AG04450 (cell line): ENCODE results near the gene ZNF343. TPM values are rescaled to one million over a fixed set of nuclear protein-coding genes. Genes with fewer than 3 reads are reported as not detected.

Experiments used
- CTCF ChIA-PET: fragments of 300-600, 350-600 bp; formaldehyde crosslinking; extraction: SDS; loops from one replicate; lab custom pipeline; 2022; ENCODE audit warnings: antibody characterized with exemption, inconsistent platforms; lab: Charles Lee
- POLR2A ChIA-PET: fragments of 350-600 bp; formaldehyde crosslinking; extraction: SDS; loops from one replicate; lab custom pipeline; 2021; ENCODE audit warnings: antibody characterized with exemption, inconsistent platforms; lab: Yijun Ruan, JAX
- DNase-seq: peaks from one replicate; pipeline ENCODE4 v3.0.0-alpha.2; 2011; ENCODE audit warnings: low read depth, low spot score
- H3K27ac ChIP-seq: one replicate; pipeline ENCODE4 v1.5.1; 2012; ENCODE audit warnings: low read depth, low read length, control low read depth
- H3K27me3 ChIP-seq: one replicate; pipeline ENCODE4 v1.6.0; 2012; ENCODE audit warnings: low read length; ENCODE audit not compliant: control insufficient read depth, insufficient read depth
- H3K4me3 ChIP-seq: 2 replicates; pipeline ENCODE4 v1.5.1; 2011; ENCODE audit warnings: mild to moderate bottlenecking, low read depth, low read length, control low read depth
- H3K9me3 ChIP-seq: 2 replicates; pipeline ENCODE4 v1.5.1; 2012; ENCODE audit warnings: low read length; ENCODE audit not compliant: control insufficient read depth, insufficient read depth
- polyA plus RNA-seq: library from polyadenylated mRNA; depleted of rRNA; stranded (reverse); fragments of >200 nt; gene quantifications from 2 replicates; pipeline ENCODE4 v1.2.3, GENCODE V29; 2011
- TF ChIP-seq, protein P1 (sequence below): IDR thresholded peaks from 2 replicates; pipeline ENCODE4 v1.5.1; 2011; ENCODE audit warnings: low read depth, low read length, control low read depth, inconsistent platforms

Gene ZNF343
- polyA plus RNA-seq, 1 experiment, result 10.8 TPM

DNA sequence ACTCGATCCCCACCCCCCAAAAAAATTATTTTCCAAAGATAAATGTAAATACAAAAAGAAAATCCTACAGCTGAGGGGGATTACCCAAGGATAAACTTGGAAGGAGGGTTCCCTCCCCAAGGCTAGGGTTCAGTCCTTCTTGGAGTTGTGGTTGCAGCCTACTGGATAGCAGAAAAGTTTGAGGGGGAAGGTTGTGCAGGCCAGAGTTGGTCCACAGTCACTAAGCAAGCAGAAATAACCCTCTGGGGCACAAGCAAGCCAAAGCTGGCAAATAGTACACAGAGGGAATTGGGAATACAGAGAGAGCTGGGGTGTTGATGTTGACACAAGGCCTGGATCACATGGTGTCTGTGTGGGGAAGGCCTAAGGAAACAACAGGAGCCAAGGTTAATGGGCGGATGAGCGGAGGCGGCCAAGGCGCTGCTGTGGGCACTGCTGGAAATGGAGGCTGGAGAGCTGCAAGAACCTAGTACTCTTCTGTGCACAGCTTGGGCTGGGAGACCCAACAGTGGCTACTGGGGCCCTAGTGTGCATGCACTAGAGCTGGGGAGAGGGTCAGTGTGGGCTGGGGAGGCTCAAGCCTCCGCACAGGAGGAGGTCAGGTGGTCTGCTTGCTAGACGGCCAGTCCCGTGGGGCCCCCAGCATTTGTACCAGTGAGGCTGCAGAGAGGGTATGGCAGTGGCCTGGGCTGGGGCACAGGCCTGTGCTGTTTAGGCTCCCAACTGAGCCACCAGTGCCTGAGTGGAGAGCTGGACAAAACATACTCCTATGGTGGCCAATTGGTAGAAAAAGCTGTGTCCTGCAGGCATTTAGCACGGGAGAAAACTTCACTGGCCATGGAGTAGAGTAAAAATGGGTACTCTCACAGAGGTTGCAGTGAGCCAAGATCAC lies 32.6 kb downstream of the ZNF343 start:
- CTCF ChIA-PET, result interaction anchor here (1.0 kb wide), 1 partner anchor 20 kb away, joined by 3 read pairs; no protein-coding TSS in a partner anchor
- H3K9me3 ChIP-seq, result no peaks in the 10 kb centered on the region; the same call in 1 of the 2 replicates
- POLR2A ChIA-PET, result no interaction called here

DNA sequence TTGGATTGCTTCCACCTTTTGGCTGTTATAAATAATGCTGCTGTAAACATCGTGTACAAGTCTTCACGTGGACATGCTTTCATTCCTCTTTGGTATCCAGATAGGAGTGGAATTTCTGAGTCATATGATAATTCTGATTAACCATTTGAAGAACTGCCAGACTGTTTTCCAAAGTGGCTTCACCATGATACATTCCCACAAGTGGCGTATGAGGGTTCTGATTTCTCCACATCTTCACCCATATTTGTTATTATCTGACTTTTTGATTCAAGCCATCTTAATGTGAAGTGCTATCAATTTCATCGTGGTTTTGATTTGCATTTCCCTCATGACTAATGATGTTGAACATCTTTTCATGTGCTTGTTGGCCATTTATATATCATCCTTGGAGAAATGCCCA lies 35.2 kb downstream of the ZNF343 start:
- no peaks in the 10 kb centered on the region; the same call in 1 of the 2 replicates for H3K9me3 ChIP-seq
- ChIA-PET POLR2A (no interaction called here), CTCF (interaction anchor here (1.5 to 2.6 kb wide), 2 partner anchors 48 to 50 kb away, joined by 3 to 9 read pairs; no protein-coding TSS in a partner anchor)
- DNase-seq, result peak; percentile 72
- H3K4me3 ChIP-seq, result no peak overlapping the region
- no peaks in the 10 kb centered on the region for H3K27me3 ChIP-seq
- H3K27ac ChIP-seq, result no peak overlapping the region
- TF ChIP-seq, protein P1, sequence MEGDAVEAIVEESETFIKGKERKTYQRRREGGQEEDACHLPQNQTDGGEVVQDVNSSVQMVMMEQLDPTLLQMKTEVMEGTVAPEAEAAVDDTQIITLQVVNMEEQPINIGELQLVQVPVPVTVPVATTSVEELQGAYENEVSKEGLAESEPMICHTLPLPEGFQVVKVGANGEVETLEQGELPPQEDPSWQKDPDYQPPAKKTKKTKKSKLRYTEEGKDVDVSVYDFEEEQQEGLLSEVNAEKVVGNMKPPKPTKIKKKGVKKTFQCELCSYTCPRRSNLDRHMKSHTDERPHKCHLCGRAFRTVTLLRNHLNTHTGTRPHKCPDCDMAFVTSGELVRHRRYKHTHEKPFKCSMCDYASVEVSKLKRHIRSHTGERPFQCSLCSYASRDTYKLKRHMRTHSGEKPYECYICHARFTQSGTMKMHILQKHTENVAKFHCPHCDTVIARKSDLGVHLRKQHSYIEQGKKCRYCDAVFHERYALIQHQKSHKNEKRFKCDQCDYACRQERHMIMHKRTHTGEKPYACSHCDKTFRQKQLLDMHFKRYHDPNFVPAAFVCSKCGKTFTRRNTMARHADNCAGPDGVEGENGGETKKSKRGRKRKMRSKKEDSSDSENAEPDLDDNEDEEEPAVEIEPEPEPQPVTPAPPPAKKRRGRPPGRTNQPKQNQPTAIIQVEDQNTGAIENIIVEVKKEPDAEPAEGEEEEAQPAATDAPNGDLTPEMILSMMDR, result no peak

More for the DNA sequence above, 32.6 kb downstream of the ZNF343 start:
- no peak for DNase-seq
- no peak overlapping the region for H3K27ac ChIP-seq
- TF ChIP-seq, protein P1, result no peak
- H3K4me3 ChIP-seq, result no peak overlapping the region
- no peaks in the 10 kb centered on the region for H3K27me3 ChIP-seq

DNA sequence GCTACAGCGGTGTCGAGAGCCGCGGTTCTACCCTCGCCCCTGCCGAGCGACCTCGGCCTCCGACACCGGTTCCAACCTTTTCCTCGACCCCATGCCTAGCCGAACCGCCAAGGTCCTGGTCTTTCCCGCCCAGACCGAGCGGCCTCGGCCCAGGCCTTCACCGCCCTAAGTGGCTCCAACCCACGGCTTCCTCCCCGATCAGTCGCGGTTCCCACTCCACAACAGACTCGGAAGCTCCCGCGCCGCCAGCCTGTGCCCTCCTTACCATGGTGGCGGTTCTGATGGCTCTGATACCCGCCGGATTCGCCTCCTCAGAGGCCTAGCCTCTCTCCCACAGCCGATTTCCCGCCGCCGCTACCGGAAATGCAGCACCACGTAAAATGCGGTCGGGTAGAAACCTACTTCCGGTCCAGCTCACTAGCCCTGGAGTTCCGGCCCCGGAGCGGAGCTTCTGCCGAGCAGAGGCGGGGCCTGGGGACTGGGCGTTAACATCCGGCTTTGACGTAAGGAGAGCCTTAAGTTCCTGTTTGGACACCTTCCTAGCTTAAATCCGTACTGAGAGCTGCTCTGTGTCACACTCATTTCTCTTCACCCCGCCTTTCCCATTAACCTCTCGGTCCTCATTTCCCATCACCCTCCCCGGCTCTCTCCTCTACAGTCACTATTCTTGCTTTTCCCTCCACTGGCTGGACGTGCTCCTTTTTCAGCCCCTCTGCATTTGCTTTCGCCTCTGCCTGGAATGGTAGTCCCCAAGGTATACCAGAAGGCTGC lies 38.1 kb downstream of the ZNF343 start, which contains the start of gene SNRPB:
Gene SNRPB, minus strand, starts transcription at position 367 of the 771 bp plus-strand sequence. Its CDS starts 99 bp downstream, at position 268.
- peak; percentile 97 for DNase-seq
- Histone ChIP-seq H3K27ac (peak within 1 kb of the TSS; percentile 96), H3K4me3 (peak within 1 kb of the TSS; percentile 94), H3K9me3 (no peaks in the 10 kb centered on the region; the same call in 1 of the 2 replicates), H3K27me3 (no peaks in the 10 kb centered on the region)
- ChIA-PET POLR2A (interaction anchor here (0.6 to 2.2 kb wide), 12 partner anchors 12 to 1320 kb away, joined by 3 to 21 read pairs (median 4); partner anchors contain the start of genes NOP56 and ZNF343), CTCF (interaction anchor here (0.9 to 2.6 kb wide), 7 partner anchors 14 to 180 kb away, joined by 3 to 13 read pairs (median 3); no protein-coding TSS in a partner anchor)
- TF ChIP-seq, protein P1, result no peak

DNA sequence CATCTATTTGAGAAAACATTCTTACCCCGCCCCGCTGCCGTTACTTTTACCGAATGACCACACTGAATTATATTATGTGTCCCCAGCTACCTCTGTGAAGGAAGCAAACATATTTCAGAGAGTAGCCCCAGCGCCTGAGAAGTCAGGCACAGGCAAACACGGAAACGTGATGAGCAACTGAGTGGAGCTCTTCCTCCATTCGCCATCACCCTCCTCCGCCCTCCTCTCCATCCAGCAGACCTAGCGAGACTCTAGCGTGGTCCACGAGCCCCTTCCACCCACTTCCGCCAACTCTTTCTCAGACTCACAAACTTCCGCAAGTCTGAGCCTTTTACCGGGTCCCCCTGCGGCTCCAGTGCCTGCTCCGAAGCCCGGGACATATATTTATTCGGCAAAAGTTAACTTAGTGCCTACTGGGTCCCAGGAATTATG lies 38.7 kb downstream of the ZNF343 start:
- Histone ChIP-seq H3K27me3 (no peaks in the 10 kb centered on the region), H3K27ac (peak overlapping the region; percentile 96), H3K9me3 (no peaks in the 10 kb centered on the region; the same call in 1 of the 2 replicates), H3K4me3 (peak overlapping the region; percentile 94)
- CTCF ChIA-PET, result interaction anchor here (0.9 to 2.6 kb wide), 7 partner anchors 13 to 181 kb away, joined by 3 to 13 read pairs (median 3); no protein-coding TSS in a partner anchor
- no peak for DNase-seq
- POLR2A ChIA-PET, result interaction anchor here (0.5 to 2.2 kb wide), 11 partner anchors 9 to 1320 kb away, joined by 3 to 21 read pairs (median 5); partner anchors contain the start of genes NOP56 and ZNF343
- TF ChIP-seq, protein P1, result no peak
